HG03469 (cell line): ENCODE results near the gene ACKR1.

ENCODE experiments used
- ATAC-seq: cut with Tn5 transposase; IDR thresholded peaks from one replicate; pipeline ENCODE4 v1.9.1; 2021; ENCODE audit warnings: mild to moderate bottlenecking, moderate library complexity, moderate number of reproducible peaks; ENCODE audit not compliant: unreplicated experiment

Gene ACKR1

DNA sequence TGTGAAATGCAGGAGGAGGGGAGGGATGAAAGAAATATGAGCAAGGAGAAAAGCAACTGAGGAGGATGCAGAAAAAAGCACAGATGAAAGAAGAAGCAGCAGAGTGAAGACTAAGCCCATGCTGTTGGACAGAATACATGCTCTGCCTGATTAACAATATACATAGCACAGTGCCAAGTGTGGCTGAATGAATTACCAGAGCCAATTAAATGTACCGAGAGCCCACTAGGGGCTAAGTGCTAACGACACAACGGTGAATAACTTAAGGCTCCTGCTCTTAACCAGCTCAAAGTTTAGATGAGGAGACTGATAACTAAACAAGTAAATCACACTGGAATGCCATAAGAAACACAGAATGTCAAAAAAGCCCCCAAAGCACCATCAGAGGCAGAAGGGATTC lies 17.6 kb upstream of the ACKR1 start:
- no peak for ATAC-seq

GRCh38 chr1:159187647-159188374 lies 16.9 kb upstream of the ACKR1 start:
- no peak for ATAC-seq

DNA sequence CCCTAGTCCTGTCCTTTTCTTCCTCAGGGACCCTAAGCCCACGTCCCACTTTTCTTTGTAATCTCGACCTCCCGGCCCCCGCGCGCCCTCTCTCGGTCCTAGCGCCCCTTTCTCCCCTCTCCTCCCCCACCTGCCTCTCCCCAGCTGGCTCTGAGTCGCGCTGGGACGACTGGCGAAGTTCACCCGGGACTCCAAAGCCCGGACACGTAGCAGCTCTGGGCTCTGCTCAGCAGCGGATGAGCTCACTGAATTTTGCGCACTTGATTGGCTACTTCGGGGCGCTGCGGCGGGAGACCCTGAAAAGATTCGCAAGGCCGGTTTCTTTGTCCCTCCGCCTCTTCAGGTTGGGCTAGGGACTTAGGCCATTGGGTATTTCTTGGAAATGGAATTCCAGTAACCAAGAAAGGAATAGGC lies 16.3 kb upstream of the ACKR1 start:
- ATAC-seq, result peak; percentile 87

- ATAC-seq, result no peak
These were observed 14.2 kb upstream of the ACKR1 start for GRCh38 chr1:159190441-159190840.

DNA sequence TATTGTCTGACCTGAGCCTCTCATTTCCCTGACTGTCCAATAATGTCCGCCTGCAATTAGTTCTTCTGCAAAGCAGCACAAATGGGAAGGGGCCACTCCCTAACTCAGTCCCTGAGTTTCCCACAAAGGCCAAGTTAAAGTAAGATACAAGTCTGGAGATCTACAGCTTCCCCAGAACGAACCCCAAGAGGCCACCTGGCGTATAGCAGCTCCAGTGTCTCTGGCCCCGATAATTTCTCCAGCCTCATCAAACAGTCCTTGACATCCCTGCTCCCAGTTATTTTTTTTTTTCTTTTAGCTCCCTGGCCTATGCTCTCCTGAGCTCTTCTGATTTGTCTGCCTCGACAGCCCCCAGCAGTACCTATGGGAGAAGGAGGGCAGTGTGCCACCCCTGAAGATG lies 8.1 kb upstream of the ACKR1 start:
- ATAC-seq, result no peak

DNA sequence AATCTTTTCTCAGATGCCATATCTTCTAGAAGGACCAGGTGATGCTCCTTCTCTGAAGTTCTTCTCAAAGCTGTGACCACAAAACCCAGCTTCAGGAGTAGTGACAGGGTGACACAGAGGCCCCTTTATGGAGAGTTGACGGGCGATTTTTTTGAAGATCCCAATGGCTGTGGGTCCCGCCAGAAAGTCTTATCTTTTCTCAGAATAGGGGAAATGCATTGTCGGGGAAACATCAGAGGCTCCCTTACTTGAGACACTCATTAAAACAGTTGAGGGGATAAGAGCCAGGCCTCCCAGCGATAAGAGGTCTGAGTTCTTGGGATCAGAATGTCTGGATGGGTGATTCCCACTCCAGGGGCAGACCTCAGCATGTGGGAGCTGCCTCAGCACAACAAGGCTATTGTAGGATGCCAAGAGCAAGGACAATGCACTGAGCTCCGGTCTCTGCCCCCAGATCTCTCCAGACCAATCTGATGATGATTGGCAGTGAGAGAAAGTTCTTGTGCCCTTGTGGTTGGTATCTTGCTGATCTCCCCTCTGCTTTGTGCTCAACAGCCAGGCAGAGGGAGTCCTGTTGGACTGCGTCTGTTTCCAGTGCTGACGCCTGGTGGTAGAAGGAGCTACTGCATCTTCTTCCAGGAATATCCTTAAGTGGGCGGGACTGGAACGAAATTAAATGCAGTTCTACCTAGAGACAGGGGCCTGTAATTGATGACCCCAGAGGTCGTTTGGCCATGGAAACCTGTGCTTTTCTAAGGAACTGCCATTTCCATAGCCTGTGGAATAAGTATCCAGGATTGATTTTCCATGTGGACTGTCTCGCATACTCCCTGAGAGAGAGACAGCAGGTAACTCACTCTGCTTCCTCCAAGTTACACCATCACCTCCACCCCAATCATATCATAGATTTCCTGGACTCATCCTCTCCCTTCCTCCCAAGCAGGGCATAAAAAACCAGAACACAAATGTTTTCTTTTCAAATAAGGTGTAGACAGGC lies 6.8 kb upstream of the ACKR1 start:
- peak; percentile 86 for ATAC-seq

GRCh38 chr1:159199901-159200300 lies 4.8 kb upstream of the ACKR1 start:
- ATAC-seq, result no peak

- ATAC-seq, result no peak
These were observed 3.9 kb upstream of the ACKR1 start for GRCh38 chr1:159200769-159201168.

DNA sequence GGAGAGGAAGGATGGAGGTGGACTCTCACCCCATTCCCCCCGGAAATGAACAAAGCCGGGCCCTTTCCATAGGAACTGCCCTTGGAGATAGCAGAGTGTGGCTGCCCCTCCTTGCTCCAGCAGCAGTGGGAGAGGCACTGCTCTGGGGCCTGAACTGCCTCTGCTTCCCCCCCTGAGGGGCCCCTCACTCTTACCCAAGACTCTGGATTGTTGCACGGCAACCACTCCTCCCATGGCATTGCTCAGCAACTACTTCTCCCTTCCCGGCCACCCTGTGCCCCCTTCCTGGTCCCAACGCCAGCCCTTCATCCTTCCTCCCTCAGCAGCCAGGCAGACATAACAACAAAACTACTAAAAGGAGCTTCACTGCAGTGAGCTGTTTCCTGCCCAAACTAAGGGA lies 3.0 kb upstream of the ACKR1 start:
- no peak for ATAC-seq

DNA sequence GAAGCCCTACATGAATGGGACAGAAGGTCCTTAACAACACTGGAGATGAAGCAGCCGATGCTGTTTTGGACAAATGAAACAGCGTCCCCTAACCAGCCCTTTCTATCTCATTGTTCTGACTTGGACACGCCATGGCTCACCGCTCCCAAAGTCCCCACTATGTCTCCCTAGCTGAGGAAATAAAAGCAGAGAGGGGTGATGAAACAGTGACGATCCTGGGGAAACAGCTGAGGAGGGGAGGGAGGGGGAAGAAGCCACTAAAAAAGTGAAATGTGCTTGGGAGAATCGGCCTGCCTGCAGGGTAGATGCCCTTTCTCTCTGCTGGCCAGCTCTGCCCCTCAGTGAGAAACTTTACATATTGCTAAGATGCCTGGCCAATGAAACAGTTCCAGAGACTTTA lies 1.1 kb upstream of the ACKR1 start:
- no peak for ATAC-seq

GRCh38 chr1:159205225-159205624 lies 550 bp downstream of the ACKR1 start:
- ATAC-seq, result no peak

DNA sequence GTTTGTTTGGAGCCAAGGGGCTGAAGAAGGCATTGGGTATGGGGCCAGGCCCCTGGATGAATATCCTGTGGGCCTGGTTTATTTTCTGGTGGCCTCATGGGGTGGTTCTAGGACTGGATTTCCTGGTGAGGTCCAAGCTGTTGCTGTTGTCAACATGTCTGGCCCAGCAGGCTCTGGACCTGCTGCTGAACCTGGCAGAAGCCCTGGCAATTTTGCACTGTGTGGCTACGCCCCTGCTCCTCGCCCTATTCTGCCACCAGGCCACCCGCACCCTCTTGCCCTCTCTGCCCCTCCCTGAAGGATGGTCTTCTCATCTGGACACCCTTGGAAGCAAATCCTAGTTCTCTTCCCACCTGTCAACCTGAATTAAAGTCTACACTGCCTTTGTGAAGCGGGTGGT lies 1.4 kb downstream of the ACKR1 start:
- no peak for ATAC-seq

DNA sequence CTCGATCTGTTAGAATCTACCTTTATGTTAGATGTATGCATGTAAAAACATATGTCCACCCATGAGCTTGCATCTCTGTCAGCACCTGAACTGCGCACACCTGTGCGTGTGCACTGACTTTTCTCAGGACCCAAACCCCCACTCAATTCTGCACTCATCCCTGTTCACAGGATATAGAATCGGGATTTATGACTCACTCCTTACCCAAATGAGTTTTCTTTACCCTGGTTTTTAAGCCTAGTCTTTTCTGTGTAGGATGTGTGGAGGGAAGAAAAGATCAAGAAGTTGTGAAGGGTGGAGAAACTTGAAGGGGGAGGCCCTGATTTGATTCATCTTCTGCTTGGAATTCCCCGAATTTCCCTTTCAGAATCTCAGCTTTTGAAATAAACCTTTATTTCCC lies 2.4 kb downstream of the ACKR1 start:
- ATAC-seq, result no peak

- no peak for ATAC-seq
These were observed 3.1 kb downstream of the ACKR1 start for GRCh38 chr1:159207774-159208173.

GRCh38 chr1:159208175-159208825 lies 3.6 kb downstream of the ACKR1 start:
- ATAC-seq, result no peak

DNA sequence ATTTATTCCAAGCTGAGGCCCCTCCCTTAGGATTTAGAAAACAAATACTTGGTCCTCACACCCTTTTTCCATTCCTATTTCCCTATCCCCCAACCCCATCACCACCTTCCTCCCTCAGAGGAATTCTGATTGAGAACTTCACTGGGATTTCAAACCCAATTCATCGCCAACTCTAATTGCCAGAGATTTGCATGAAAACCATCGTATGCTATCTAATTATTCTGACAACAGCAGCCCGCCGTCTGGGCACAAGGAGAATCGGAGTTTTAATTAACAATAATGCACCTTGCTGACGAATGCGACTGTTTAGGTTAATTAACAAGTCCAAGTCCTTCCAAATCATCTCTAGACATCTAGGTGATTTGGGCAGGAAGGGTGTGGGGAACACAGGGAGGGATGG lies 4.4 kb downstream of the ACKR1 start:
- ATAC-seq, result no peak

DNA sequence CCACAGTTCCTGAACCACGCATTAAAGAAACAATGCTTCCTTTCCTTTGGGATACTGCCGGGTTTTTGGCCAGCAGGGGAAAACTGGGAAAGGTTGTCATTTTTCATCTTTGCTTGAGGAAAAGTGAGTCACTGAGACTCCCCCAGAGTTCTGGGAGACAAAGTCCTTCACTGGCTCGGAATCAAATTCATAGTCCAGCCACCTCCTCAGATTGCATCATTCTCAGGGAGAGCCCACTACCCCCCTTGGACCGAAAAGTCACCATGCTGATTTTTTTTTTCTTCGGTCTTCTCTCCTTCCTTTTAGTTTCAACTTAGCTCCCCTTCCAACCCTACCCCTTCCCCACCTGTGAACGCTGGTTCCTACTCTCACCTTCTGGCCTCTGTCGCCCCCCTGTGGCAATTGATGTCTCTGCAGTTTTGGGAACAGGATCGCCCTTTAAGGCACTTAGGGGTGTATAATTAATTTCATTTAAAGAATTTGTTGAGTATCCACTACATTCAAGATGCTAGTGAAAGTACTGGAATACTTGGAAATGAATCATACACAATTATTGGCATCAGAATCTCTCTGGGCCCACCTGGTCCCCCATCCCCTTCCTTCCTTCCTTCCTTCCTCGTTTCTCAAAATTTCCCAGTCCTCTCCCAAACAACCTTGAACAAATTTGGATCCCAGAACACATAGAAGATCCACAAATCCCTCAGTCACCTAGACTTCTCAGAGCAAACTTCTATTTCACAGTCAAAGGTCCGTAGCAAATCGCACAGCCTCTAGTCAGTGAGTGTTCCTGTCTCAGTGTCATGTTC lies 6.9 kb downstream of the ACKR1 start:
- no peak for ATAC-seq

DNA sequence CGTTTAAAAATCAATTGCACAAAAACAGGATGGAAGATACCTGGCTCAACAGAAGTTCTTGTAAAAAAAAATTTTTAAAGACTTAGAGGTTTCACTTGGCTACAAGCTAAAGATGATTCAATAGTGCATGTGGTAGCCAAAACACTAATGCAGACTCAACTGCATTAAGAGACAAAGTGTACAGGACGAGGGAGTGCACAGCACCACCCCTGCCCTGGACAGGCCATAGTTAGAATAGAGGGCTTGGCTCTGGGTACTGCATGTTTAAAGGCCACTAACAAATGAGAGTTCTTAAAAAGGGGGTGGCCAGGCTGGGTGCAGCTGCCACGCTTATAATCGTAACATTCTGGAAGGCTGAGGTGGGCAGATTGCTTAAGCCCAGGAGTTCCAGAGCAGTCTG lies 7.9 kb downstream of the ACKR1 start:
- ATAC-seq, result no peak

DNA sequence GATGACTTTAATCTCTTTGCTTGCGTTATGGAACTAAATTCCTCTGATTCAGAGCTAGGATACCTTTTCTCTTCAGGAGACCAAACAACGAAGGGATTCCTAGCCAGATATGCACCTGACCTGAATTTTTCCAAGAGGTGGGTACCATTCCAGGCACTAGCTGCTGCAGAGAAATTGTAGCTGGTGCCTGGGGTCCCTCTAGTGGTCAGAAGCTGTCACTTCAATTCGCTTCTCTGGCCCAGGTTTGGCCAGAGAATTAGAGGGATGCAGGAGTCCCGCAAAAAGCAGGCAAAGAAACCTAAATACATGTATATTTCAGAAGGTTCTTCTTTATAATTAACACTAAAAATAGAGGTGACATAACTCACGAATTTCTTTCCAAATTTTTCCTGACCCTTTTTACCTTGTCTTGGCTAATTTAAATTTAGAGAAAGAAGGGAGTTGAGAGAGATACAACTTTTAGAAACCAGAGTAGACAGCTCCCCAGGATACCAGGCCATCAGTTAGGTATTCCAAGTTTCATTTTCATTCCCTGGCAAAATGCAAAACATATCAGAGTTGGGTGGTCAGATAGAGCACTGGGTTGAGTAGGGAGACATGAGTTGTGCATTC lies 9.6 kb downstream of the ACKR1 start:
- no peak for ATAC-seq
